NCI-H345 treated with DMSO at 0.1 percent for 48 hours (cell line): ENCODE measurements around the gene SGTA.

Experiments used
- DNase-seq: peaks from one replicate; lab custom pipeline; 2025; ENCODE audit not compliant: unreplicated experiment; lab: John Stamatoyannopoulos, UW

SGTA gene

DNA sequence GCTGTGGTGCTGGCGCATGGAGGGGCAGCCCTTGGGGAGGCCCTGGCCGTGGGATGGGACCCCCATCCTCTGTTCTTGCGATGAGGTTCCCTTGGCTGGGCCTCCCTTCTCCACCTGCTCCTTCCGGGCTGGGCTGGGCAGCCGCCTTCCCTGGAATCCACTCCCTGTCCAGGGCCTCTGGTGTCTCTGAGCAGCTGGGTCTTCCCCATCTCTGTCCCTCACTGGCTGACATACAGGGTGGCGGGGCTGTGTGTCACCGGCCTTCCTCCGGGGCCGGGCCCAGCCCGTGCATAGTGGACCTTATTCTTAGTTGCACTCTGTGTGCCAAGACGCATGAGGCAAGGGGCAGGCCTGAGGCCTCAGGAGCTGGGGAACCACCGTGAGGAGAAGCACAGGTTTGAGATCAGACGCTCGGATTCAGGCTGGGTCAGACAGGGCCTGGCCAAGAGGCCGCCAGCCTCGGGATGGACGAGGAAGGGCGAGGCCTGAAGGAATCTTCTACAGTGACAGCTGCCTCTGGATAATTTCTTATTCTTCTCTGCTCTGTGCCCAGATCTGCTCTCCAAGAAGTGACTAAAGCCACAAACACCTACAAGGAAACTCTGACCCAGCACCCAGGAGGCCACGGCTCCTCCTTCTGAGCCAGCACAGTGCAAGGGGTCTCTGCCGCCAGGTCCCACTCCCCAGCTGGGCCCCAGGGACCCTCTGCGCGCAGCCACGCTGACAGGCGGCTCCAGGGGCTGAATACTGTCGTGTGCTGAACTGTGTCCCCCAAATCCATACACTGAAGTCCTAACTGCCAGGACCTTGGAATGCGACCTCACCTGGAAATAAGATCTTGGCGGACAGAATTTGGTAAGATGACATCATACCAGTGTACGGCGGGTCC is 11.0 kb downstream of the SGTA start:
- DNase-seq, result no peak

DNA sequence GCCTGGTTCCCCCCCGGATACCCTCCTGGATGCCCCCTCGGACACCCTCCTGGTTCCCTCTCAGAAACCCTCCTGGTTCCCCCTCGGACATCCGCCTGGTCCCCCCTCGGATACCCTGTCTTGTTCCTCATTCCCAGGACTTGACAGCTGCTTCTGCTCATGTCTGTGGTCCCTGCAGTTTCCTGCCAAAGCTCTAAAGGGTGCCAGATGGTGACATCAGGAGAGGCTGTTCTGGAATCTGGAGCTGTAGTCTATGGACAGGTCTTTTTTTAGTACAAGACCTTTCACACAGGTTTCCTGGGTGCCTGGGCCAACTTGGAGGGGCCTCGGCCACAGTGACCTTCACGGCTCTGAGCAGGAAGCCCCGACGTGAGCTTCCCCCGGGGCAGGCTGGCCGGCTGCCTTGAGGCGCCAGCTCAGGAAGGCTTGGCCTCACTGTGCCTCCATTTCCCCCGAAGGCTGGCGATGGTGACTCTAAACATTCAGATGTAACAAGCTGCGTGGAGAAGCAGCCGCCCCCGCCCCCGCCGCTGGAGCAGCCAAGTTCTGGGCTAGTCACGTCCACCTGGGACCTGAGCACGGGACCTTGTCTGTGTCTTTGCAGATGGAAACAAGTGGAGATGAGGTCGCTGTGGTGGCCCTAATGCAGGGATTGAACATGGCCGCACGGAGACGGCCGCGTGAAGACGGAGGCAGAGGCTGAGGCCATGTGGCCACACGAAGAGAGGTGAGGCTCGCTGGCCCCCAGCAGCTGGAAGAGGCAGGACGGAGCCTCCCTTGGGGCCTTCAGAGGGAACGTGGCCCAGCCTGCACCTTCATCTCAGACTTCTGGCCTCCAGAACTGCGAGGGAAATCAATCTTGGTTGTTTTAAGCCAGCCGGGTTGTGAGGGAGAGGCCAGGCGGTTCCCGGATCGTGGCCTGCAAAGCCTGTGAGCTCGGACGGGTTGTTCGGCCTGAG is 12.7 kb downstream of the SGTA start:
- no peak for DNase-seq

DNA sequence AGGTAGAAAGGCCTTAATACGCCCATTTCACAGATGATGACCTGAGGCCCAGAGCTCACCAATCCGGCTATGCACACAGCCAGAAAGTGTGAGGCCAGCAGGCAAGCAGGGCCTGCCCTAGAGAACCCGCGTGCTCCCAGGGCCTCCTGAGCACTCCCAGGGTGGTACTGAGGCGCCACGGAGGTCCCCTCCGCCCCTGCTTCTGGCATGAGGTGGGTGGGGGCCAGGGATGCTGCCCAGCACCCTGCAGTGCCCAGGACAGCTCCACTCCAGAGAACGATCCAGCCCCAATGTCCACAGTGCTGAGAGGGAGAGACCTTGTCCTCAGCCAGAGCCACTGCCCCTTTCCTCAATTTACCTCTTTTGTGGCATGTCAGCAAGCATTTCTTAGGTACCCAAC is 13.9 kb downstream of the SGTA start:
- DNase-seq, result no peak

DNA sequence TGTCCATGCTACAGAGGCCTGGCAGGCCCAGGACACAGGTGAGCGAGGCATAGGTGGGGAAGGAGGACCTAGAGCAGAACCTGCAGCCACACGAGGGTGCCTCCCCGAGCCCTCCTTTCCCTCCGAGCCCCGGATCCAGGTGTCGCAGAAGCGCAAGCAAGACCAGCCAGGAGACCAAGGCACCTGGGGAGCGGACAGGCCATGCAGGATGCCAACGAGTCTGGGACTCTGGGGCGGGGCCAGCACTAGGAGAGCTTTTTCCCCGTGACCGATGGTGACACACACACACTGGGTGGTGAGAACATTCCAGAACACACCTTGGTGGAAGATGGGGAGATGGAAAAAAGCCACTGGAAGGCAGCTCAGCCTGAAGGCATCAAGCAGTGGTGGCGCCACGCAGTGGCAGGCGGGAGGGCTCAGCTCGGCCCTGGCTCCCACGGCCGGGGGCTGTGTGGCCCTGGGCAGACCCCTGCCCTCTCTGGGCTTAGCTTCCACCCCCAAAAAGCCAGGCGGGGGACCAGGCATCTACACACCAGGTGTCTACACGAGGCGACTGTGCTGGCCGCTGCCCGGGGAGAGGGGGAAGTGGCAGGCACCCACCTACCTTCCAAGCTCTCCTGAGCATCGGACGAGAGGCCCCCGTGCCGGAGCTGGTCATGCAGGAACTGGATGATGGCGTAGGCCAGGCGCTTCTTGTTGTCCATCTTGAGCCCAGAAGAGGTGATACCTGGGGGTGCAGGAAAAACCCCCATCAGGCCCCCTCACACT is 14.5 kb downstream of the SGTA start:
- no peak for DNase-seq

DNA sequence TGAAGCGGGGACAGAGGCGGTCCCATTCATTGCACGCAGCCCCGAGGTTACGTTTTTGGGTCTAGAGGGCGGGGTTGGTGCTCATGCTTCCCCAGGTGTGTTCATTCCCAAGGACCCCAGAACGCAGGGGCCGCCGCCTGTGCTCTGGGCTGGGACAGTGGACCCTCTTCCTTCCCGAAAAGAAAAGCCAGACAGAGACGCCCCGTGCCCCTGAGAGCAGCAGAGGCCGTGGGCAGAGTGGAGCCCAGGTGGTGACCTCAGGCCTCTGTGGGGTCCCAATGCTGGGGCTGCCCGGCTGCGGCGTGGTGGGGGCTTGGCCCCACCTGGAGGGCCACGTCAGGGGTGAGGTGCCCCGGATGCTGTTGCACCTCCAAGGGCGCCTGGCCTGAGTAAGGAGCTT is 15.4 kb downstream of the SGTA start:
- DNase-seq, result no peak

DNA sequence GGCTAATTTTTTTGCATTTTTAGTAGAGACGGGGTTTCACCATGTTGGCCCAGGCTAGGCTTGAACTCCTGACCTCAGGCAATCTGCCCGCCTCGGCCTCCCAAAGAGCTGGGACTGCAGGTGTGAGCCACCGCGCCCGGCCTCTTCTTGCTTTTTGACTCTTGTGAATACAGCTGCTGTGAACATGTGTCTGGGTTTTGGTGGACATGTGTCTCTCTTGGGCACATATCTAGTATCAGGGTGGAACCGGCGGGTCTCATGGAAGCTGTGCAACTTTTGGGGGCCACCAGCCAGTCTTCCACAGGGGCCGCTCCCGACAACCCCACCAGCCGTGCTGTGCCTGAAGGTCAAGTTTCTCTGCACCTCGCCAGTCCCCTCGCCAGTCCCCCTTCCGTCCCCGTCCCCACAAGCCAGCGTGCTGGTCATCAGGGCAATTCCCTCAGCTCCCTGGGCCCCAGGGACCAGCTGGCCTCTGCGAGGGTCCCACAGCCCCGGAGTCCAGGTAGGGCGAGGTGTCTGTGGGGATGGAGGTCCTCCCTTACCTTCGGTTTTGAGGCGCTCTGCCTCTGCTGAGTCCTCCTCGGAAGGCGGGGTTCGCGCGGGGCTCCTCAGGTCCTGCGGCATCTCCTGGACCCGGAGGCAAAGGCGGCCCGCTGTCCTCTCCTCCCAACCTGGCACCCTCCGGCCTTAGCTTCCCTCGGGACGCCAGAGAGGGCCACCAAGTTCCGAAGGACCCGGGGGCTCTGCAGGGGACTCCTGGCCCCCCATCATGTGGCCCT is 16.3 kb downstream of the SGTA start:
- no peak for DNase-seq

DNA sequence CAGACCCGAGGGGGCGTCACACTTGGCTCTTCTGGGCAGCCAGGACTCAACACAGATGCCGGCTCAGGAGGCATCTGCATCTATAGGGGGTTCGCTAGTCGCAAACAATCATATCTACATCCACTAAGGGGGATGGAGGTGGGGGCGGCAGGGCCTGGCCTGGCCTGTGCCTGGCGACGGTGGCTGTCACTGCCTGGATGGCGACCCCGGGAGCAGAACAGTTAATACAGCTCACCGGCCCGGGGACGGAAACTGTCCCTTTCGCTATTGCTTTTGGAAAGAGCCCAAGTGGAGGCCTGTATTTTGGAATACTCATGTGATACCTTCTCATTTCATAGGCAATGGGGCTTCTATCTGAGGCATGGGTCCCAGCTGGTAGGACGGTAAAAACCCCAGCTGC is 17.7 kb downstream of the SGTA start:
- DNase-seq, result no peak

DNA sequence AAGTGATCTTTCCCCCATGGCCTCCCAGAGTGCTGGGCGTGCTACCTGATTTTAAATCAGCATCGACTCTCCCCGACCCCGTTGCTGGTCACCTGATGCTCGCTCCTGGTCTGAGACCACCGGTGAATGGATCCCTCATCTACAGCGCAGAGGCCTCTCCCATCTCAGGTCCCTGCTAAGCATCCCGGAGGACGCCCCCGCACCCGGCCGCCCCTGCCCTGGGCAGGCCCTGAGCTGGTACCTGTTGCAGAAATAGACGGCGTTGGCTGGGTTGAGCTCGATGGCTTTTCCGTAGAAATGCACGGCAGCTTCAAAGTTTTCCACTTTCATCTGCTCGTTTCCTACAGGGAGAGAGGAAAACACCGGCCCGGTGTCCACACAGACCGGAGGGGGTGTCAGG is 18.1 kb downstream of the SGTA start:
- no peak for DNase-seq

DNA sequence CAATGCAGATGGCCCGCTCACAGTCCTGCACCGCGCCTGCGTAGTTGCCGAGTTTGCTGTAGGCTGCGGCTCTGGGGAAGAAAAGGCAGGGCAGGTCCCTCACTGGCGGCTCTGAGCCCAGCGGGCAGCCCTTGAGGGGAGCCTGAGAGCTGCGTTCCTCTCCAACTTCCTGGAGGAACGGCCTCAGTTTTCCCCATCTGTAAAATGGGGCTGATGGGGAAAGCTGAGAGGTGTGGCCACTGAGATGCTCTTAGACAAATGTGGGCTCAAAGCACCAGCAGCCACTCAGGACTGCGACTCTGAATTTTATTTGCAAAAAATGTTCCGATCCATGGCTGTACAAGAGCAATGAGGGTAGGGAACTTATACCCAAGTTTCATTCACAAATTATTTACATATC is 19.4 kb downstream of the SGTA start:
- DNase-seq, result no peak

DNA sequence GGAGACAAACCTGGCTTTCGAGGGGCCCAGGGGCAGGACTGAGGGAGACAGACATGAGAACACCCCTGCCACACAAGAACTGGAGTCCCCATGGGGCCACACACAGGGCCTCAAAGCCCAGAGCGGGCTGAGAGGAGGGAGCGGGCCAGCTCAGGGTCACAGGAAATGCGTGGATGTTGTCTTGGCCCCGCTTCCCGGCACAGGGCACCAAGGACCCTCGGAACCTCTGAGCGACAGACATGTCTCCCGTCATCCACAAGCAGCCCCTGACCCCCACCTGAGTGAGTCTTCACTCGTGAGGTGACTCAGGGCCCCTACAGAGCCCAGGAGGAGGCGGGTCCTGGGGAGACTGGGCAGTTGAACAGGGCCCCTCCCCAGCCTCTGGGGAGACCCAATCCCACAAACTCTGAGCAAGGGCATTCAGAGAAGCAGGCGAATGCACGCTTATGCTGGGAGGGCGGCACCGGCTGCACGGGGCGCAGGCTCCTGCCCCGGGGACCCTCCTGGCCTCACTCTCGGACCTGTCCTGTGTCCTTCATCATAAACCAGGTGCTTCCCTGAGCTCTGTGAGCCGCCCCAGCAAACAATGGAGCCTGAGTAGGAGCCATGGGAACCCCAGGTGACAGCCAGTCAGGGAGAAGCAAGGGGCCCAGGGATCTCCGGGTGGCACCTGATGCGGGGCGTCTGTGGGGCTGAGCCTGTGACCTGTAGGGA is 20.1 kb downstream of the SGTA start:
- no peak for DNase-seq

DNA sequence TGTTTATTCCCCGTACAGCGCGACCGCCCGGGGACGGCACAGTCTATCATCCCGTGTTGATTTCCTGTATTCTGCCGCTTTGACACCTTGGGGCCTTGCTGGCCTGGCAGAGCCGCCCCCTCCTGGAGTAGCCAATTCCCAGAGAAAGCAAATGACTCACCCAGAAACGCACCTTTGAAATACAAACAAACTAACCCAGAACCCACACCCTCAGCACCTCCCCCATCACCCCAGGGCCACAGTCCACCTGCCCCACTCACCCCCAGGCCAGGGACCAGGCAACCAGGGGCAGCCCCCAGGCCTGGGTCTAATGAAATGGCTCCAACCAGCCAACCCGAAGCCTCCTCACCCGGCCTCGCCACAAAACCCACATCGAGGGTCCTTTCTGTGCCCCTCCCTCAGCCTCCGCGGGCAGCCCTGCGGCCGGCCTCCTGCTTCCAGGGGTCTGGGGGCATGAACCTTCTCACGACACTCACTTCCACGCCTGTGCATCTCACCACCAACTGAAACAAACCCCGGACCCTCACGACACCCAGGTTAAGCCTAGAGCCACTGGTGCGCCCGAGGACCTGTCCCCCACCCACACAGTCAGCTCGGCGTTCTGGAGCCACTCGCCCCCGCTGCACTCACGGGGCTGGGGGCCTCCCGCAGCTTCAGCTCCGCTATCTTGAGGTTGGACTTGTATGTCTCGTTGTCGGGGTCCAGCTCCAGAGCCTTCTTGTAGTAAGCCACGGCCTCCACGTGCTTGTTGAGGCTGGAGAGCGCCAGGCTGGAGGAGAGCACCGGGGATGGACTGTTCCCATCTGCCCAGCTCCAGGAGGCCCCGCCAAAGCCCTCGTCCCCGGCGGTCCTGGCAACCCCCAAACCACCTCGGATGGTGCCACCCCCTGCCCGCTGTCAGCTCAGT is 20.9 kb downstream of the SGTA start:
- no peak for DNase-seq

DNA sequence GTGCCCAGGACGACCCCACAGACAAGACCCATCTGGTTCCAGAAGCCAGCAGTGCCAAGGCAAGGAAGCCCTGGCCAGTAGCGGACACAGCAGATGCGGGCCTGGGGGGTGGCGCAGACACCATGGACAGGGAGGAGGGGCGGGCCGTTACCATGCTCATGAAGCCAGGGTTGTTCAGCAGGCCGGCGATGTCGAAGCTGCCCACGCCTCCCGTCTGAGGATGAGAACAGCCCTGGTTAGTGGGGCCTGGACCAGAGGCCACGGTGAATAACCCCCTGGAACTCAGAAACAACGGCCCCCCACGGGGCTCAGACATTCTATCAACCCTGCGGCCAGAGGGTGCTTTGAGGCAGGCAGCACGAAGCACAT is 21.8 kb downstream of the SGTA start:
- DNase-seq, result no peak

DNA sequence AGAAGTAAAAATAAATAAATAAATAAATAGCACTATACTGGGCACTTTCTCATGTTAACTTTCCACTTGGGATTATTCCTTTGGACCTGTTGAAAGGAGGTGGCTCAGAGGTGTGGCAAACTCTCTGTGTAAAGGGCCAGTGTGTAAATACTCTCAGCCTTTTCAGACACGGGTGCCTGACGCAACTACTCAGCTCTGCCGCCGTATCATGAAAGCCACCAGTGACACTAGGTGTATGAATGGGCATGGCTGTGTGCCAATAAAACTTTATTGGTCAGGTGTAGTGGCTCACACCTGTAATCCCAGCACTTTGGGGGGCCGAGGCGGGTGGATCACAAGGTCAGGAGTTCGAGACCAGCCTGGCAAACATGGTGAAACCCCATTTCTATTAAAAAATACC is 23.1 kb downstream of the SGTA start:
- DNase-seq, result no peak

DNA sequence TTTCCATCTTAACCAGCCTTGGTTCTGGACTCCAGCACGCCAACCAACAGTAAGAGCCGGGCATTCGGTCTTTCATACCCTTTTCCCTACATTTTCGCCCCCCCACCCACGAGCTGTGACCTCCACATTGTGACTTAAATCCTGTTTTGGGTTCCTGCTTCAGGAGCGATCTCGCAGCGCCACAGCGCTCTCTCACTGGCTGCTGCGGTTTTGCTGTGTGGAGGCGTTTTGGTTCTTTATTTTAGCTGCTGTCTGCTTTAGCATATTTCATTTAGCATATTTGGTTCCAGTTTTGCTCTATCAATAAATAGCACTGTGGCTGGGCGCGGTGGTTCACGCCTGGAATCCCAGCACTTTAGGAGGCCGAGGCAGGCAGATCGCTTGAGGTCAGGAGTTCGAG is 23.7 kb downstream of the SGTA start:
- no peak for DNase-seq

DNA sequence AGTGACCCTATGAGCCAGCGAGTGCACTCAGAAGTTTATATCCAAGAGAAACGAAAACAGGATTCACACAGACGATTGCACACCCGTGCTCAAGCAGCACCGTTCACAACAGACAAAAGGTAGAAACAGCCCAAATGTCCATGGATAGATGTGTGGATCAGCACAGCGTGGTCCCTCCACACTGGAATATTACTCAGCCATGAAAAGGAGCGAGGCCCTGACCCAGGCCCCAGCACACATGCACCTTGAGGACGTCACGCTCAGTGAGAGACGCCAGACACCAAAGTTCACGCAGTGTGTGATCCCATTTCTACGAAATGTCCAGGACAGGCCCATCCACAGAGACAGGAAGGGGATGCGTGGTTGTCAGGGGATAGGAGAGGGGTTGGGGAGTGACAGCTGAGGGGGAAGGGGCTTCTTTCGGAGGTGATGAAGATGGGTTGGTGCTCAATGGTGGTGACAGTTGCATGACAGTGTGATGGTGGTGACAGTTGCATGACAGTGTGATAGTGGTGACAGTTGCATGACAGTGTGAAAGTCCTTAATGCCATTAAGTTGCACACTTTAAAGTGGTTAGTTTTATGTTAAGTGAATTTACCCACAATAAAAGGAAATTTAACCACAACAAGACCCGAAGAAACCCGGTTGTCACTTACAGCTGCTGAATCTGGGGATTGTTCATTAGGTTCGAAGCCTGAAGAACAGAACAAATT is 24.3 kb downstream of the SGTA start:
- no peak for DNase-seq

DNA sequence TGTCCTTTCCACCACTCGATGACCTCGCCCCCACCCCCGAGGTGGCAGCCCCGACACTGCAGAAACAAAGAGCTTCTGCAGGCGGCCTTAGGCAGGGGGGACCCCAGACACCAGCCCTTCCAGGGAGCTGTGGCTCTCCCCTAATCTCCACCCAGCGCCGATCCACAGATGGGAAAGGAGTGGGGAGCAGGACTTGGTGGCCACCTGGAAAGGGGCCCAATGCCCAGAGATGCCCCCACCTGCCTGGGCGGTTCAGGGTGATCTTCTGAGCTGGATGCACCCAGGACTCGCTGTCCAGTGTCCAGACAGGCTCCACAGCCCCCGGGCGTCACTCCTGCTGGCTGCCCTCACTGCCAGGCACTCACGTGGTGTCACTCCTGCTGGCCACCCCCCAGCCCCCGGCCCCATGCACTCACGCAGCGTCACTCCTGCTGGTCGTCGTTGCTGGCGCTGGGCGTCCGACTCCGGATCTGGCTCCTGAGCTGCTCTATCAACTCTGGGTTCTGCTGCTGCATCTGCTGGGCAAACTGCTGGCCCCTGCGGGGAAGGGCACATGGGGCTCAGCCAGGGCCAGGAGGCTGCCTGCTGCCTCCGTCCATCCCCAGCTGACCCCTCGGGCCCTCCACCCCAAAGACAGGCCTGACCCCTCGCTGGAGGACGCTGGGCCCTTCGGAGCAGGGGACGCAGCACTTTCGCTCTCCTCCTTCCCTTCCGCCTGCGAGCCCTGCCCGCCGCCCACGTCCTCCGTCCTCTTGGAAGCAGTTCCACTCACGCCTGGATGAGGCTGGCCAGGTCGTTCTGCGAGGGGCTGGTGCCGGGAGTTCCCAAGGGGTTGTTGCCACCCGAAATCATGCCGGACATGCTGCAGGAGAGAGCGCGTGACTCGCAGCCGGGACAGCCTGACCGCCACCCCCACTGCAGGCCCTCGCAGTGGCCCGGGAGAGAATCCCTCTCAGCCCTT is 25.9 kb downstream of the SGTA start:
- no peak for DNase-seq

DNA sequence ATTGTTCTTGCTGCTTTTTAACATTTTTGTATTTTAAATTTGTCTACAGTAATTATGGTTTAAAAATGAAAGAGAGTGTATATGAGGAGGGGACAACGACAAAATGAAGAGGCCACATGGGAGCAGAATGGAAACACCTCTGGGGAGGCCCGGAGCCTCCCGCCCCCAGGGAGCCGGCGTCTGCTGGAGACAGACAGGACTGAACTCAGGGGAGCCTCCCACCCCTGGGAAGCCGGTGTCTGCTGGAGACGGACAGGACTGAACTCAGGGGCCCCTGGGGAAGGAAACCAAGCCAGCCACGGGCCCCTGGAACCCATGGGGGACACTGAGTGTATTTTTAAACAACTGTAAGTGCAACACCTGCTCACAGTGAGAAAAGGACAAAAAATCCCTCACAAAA is 26.6 kb downstream of the SGTA start:
- no peak for DNase-seq
